Measurements from ENCODE around the gene MAP6. TPM values are rescaled to one million over a fixed set of nuclear protein-coding genes. Genes with fewer than 3 reads are reported as not detected.
A peak's percentile ranks its signal among the peaks of the same experiment; 100 is the strongest.

MAP6 gene
- polyA plus RNA-seq, 1 experiment: 1.5 TPM

GRCh38 chr11:75579841-75580240 is 89.0 kb downstream of the MAP6 start:
- Histone ChIP-seq H3K27me3 (ENCODE audit: control insufficient read depth, insufficient read depth, low read length) (no peaks in the 10 kb centered on the region), H3K4me3 (ENCODE audit: low read depth, low read length) (no peak overlapping the region), H3K9me3 (ENCODE audit: control insufficient read depth, insufficient read depth, low read length) (no peaks in the 10 kb centered on the region; the same call in 1 of the 2 replicates), H3K27ac (ENCODE audit: low read depth, low read length) (no peak overlapping the region)
- POLR2A ChIA-PET: no interaction called here
- no peak for DNase-seq (ENCODE audit: low read depth, low spot score)
- TF ChIP-seq CTCF (IDR thresholded peaks at IDR 0.05; ENCODE audit: low read depth, low read length): no peak
- CTCF ChIA-PET: no interaction called here

GRCh38 chr11:75578977-75579376 is 89.9 kb downstream of the MAP6 start:
- POLR2A ChIA-PET: interaction anchor here (1.9 to 9.3 kb wide), 2 partner anchors 19 to 25 kb away, joined by 5 to 85 read pairs; partner anchors contain the start of gene SERPINH1
- no peaks in the 10 kb centered on the region for H3K27me3 ChIP-seq (ENCODE audit: control insufficient read depth, insufficient read depth, low read length)
- TF ChIP-seq CTCF (IDR thresholded peaks at IDR 0.05; ENCODE audit: low read depth, low read length): no peak
- H3K4me3 ChIP-seq (ENCODE audit: low read depth, low read length): no peak overlapping the region
- H3K9me3 ChIP-seq (ENCODE audit: control insufficient read depth, insufficient read depth, low read length): no peaks in the 10 kb centered on the region; the same call in 1 of the 2 replicates
- CTCF ChIA-PET: interaction anchor here (2.3 to 5.8 kb wide), 3 partner anchors 12 to 134 kb away, joined by 5 to 53 read pairs (median 12); no protein-coding TSS in a partner anchor
- no peak for DNase-seq (ENCODE audit: low read depth, low spot score)
- no peak overlapping the region for H3K27ac ChIP-seq (ENCODE audit: low read depth, low read length)

- CTCF ChIA-PET: interaction anchor here (0.6 to 5.8 kb wide), 7 partner anchors 11 to 133 kb away, joined by 3 to 53 read pairs (median 5); no protein-coding TSS in a partner anchor
- no peak overlapping the region for H3K4me3 ChIP-seq (ENCODE audit: low read depth, low read length)
- H3K27ac ChIP-seq (ENCODE audit: low read depth, low read length): no peak overlapping the region
- no peaks in the 10 kb centered on the region; the same call in 1 of the 2 replicates for H3K9me3 ChIP-seq (ENCODE audit: control insufficient read depth, insufficient read depth, low read length)
- TF ChIP-seq CTCF (IDR thresholded peaks at IDR 0.05; ENCODE audit: low read depth, low read length): peak; percentile 57
- DNase-seq (ENCODE audit: low read depth, low spot score): no peak
- POLR2A ChIA-PET: interaction anchor here (0.9 to 9.3 kb wide), 5 partner anchors 12 to 29 kb away, joined by 3 to 85 read pairs (median 45); partner anchors contain the start of gene SERPINH1
- H3K27me3 ChIP-seq (ENCODE audit: control insufficient read depth, insufficient read depth, low read length): no peaks in the 10 kb centered on the region
Observed at GRCh38 chr11:75577207-75577606, 91.6 kb downstream of the MAP6 start.

DNA sequence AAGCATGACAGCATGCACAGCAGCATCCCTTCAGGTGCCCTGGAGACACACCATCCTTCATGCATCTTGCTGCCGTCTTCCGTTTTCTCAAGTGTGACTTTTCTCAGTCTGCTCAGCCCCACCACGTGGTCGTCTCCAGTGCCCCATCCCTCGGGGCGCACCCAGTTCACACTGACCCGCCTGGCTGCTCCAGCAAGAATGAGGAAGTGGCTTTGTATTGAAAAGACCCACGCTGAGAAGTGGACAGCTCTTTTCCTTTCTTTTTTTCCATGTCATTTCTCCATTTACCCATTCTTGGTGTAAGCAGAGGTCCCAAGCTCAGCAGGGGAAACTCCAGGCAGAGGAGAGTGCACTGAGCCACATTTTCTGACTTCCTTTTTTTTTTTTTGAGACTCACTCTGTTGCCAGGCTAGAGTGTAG is 92.3 kb downstream of the MAP6 start:
- no peak for TF ChIP-seq CTCF (IDR thresholded peaks at IDR 0.05; ENCODE audit: low read depth, low read length)
- Histone ChIP-seq H3K27ac (ENCODE audit: low read depth, low read length) (peak overlapping the region; percentile 21), H3K27me3 (ENCODE audit: control insufficient read depth, insufficient read depth, low read length) (no peaks in the 10 kb centered on the region), H3K9me3 (ENCODE audit: control insufficient read depth, insufficient read depth, low read length) (no peaks in the 10 kb centered on the region), H3K4me3 (ENCODE audit: low read depth, low read length) (no peak overlapping the region)
- CTCF ChIA-PET: interaction anchor here (0.6 to 5.8 kb wide), 7 partner anchors 8 to 132 kb away, joined by 3 to 53 read pairs (median 4); no protein-coding TSS in a partner anchor
- no peak for DNase-seq (ENCODE audit: low read depth, low spot score)
- POLR2A ChIA-PET: interaction anchor here (0.7 to 9.3 kb wide), 7 partner anchors 12 to 70 kb away, joined by 3 to 85 read pairs (median 8); partner anchors contain the start of gene SERPINH1

DNA sequence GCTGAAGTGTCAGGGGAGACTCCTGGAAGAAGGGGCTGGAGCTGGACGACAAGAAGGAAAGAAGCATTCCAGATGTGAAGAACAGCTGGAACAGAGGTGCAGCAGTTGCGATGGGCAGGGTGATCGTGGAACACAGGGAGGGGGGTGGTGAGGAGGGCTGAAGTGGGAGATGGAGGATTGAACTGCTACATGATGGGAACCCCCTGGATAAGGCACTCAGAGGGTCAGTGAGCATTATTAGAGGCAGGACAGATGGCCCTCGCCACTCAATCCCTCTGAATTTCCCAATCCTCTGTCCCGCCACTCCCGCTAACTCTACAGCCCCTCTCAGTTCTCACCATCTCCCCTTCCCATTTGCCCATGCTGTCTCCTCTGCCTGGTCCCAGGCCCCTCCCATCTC is 92.8 kb downstream of the MAP6 start:
- no peaks in the 10 kb centered on the region for H3K9me3 ChIP-seq (ENCODE audit: control insufficient read depth, insufficient read depth, low read length)
- CTCF ChIA-PET: interaction anchor here (0.6 to 5.8 kb wide), 9 partner anchors 9 to 131 kb away, joined by 3 to 53 read pairs (median 4); no protein-coding TSS in a partner anchor
- DNase-seq (ENCODE audit: low read depth, low spot score): no peak
- no peaks in the 10 kb centered on the region for H3K27me3 ChIP-seq (ENCODE audit: control insufficient read depth, insufficient read depth, low read length)
- H3K4me3 ChIP-seq (ENCODE audit: low read depth, low read length): no peak overlapping the region
- TF ChIP-seq CTCF (IDR thresholded peaks at IDR 0.05; ENCODE audit: low read depth, low read length): no peak
- peak overlapping the region; percentile 25 for H3K27ac ChIP-seq (ENCODE audit: low read depth, low read length)
- POLR2A ChIA-PET: interaction anchor here (0.7 to 9.3 kb wide), 8 partner anchors 11 to 70 kb away, joined by 3 to 85 read pairs (median 7); partner anchors contain the start of gene SERPINH1
